Measurements from ENCODE around the gene ITFG1.
"Not testable (repeated sequence)": the region's sequence is repeated elsewhere in the genome, so short reads cannot be mapped to it uniquely, and the experiment has no call there.

Gene ITFG1

GRCh38 chr16:47150067-47150466 is 310.8 kb downstream of the ITFG1 start:
- DNase-seq (ENCODE audit: low spot score) = no peak

GRCh38 chr16:47144559-47144877 is 316.3 kb downstream of the ITFG1 start:
- DNase-seq (ENCODE audit: low spot score) = no peak

GRCh38 chr16:47143677-47144558 is 316.9 kb downstream of the ITFG1 start, which contains the start of gene NETO2:
Gene NETO2 (minus strand): TSS chr16:47143945. CDS start chr16:47143612, 333 bp downstream.
- DNase-seq (ENCODE audit: low spot score) = peak; percentile 14

DNA sequence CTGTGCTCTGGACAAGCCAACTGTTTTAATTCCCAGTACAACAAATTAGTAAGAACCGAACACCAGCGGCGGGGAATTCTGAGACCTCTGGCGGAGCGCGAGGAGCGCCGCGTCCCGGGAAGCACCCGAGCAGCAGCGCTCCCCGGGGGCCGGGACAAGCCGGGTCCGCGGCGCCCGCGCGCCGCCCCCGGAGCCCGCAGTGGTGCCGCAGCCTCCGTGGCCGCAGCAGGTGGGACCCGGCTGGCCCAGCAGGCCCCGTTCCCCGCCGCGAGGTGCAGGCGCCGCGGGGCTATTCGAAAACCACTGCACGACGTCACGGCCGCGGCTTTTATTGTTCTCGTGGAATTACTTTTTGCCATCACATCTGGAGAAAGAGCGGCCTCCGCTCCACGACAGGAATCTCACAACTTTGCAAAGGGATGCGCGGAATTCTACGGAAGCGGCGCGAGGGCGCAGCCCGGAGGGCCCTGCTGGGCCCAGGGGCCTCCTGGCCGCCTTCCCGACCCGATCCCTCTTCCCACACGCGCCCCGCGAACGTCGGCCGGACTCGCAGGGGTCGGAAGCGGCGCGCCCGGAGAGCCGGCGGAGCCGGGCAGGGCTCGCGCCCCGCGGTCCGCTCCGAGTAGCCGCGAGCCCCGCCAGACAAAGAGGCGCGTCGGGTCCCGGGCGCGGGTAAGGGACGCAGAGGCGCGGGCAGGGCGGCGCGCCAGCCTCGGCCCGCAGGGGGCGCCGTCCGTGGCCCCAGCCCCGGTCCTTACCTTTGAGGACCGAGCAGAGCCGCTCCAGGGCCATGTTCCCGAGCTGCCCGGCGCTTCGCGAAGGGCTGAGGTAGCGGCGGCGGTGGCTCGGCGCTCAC is 317.8 kb downstream of the ITFG1 start:
- DNase-seq (ENCODE audit: low spot score) = peak; percentile 13

- DNase-seq (ENCODE audit: low spot score) = no peak
Measured at GRCh38 chr16:47142486-47142820, 318.4 kb downstream of the ITFG1 start.

DNA sequence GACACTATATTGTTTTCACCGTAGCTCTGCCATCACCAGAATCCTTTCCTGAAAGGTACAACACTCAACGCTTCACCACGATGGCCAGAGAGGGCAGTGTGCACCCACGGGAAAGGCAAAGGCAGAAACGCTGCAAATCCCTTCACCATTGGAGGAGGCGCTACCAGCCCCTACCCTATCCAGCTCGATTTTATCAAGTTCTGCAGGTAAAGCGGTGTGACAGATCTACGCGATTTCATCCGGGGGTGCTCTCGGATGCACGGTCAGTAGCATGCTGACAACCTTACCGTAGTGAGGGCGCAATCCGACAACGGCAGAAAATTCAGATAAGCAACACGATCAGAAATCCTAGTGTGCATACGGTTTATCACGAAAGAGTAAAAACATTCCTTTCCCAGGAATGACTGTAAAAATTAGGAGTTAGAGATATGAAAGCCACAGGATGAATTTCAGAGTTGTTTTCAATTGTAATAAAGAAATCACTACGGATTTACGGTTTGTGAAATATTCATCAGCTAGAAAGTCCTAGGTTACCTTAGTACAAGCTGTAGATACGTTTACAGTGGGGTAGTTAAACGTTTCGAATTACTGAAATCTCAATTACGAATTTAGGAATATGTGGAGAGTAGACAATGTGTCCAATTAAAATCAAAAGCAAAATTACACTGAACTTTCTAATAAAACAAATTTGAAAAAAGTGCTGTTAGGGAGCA is 318.9 kb downstream of the ITFG1 start:
- peak; percentile 60 for DNase-seq (ENCODE audit: low spot score)

- no peak for DNase-seq (ENCODE audit: low spot score)
Measured at GRCh38 chr16:47140686-47141085, 320.2 kb downstream of the ITFG1 start.

DNA sequence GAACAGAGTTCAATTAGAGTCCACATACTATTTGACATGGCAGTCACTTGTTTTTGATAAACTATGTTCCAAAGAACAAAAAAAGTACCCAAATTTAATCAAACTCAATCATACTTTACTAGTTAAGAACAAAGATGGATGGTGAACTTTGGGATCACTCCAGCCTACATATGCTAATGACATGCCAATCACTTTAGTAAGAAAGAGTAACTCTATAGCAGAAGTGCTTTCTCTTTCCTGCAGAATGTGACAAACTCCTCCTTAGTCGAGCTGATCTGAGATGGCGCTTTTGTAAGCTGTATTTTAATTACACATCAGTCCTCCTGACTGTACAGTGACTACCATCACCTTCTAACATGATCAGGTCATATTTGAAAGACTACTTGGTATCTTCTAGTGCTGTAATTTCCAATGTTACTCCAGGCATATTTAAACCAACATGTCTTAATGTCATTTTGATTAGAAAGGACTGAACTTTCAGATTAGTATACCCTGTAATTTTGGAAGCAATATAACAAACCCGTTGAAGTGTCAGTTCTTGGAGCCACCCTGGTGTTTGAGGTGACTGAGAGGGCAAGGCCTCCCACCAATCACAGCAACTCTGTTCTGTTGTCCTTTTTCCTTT is 321.2 kb downstream of the ITFG1 start:
- DNase-seq (ENCODE audit: low spot score) = no peak

GRCh38 chr16:47137925-47138324 is 322.9 kb downstream of the ITFG1 start:
- DNase-seq (ENCODE audit: low spot score) = not testable (repeated sequence)

DNA sequence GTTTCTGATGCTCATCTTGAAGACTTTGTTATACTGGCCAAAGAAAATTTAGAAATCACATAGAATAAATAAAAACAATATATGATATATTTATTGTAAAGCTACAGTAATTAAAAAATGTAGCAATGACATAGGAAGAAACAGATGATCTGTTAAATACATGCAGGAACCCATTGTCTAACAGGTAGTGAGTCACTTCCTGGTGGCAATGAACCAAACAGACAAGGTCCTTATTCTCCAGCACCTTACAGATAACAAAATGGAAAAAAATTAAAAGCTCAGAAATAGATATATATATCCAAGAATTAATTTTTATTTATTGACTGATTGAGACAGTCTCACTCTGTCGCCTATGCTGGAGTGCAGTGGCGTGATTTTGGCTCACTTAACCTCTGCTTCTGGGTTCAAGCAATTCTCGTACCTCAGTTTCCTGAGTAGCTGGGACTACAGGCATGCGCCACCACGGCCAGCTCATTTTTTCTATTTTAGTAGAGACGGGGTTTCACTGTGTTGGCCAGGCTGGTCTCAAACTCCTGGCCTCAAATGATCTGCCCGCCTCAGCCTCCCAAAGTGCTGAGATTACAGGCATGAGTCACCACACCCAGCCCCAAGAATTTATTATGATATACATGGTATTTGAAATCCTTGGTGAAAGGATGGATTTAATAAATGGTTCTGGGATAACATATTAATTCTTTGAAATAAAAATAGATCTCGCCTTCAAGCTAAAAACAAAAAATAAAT is 324.6 kb downstream of the ITFG1 start:
- no peak for DNase-seq (ENCODE audit: low spot score)

GRCh38 chr16:47134550-47134949 is 326.3 kb downstream of the ITFG1 start:
- no peak for DNase-seq (ENCODE audit: low spot score)

DNA sequence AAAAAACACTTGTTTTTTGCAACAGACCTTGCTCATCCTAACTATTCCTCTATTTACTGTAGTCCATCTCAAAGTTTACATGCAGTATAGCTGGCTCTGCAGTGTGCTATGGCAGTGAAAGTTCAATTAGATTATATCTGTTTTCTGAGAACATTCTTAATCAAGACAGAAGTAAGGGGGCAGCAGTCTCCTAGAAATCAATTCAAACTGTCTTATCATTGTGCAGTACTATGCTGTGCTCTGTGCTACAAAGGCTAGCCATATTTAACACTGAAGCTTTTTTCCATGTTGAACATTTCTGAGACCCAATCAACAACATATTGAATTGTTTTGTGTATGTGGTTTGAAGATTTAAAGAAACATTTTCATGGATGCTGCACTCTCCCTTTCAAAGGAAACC is 328.6 kb downstream of the ITFG1 start:
- no peak for DNase-seq (ENCODE audit: low spot score)

- DNase-seq (ENCODE audit: low spot score) = no peak
Measured at GRCh38 chr16:47129755-47130435, 331.0 kb downstream of the ITFG1 start.

DNA sequence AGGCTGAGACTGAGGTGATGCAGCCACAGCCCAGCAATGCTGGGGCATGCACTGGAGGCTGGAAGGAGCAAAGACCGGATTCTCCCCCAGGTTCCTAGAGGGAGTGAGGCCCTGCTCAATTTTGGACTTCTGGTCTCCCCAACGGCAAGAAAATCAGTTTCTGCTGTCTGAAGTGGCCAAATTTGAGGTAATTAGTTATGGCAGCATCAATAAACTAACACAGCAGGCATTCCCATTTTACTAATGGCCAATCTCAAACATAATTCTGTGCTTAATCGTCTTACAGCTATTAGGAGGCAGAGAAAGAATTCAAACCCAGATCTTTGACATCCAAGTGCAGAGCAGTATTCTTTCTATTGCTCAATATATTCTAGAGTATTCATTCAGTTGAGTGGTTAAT is 333.3 kb downstream of the ITFG1 start:
- DNase-seq (ENCODE audit: low spot score) = no peak

DNA sequence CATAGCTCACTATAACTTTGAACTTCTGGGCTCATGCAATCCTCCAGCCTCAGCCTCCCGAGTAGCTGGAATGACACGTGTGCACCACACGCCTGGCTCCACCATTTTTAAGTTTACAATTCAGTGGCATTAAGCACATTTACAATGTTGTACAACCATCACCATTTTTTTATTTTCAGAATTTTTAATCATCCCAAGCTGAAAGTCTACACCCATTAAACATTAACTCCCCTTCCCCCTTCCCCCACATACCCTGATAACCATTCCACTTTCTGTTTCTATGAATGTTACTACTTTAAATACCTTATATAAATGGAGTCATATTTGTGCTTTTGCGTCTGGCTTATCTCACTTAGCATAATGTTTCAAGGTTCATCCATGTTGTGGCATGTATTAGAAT is 335.1 kb downstream of the ITFG1 start:
- DNase-seq (ENCODE audit: low spot score) = no peak

DNA sequence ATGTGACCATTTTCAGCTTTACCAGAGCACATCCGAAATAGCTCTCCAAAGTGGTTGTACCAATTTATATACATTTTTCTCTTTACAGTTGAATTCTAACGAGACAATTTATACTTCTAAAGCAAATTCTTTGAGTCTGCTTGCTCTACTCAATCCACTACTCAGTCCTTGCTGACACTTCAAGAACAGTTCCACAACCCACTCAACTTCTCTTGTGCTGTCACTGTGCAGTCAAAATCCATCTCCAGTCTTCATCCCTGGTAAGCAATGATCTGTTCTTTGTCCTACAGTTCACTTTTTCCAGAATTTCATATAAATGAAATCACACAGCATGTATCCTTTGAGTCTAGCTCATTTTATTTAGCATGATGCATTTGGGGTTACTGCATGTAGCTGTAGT is 347.7 kb downstream of the ITFG1 start:
- no peak for DNase-seq (ENCODE audit: low spot score)

- no peak for DNase-seq (ENCODE audit: low spot score)
Measured at GRCh38 chr16:47110939-47111338, 349.9 kb downstream of the ITFG1 start.

- no peak for DNase-seq (ENCODE audit: low spot score)
Measured at GRCh38 chr16:47109361-47109760, 351.5 kb downstream of the ITFG1 start.
